NB4 (cell line): ENCODE measurements around the gene NTRK2.

Source experiments
- POLR2A ChIP-seq: IDR thresholded peaks from 2 replicates; pipeline ENCODE4 v1.6.1; 2011; ENCODE audit warnings: mild to moderate bottlenecking; ENCODE audit not compliant: insufficient read length; ENCODE audit errors: extremely low read depth
- TF ChIP-seq, protein P1 (sequence below): IDR thresholded peaks from one replicate; pipeline ENCODE4 v1.5.1; 2012; ENCODE audit warnings: low read depth, low read length

DNA sequence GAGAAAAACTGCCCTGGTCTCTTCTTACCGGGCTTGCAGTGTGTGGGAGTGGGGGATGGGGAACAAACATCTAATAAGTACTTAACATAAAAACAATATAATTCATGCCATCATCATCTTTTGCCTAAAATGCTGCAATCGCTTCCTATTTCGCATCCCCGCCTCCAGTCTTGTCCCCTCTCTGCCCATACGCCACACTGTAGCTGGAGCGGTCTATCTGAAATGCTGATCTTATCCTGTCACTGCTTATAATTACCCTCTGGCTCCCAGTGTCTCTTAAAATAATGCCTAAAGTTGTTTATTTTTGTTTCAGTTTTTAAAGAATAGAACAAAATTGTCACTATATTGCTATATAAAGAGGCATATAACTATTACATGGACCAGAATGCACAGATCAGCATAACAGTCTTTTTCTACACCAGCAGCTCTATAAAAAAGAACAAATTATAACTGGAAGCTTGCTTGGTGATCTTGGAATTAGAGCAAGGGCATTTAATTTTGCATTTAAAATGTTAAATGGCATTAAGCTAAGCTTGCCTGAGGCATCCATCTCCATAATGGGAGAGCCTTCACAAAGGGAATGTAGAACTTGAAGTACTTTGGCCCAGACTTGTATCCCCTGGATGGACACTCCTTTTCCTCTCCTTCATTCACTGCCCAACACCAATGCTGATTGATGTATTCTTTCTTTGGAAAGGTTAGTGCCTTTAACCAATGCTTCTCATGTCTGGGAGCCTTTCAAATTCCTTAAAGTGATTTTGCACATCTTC is 12.2 kb downstream of the NTRK2 start:
- TF ChIP-seq, protein P1, sequence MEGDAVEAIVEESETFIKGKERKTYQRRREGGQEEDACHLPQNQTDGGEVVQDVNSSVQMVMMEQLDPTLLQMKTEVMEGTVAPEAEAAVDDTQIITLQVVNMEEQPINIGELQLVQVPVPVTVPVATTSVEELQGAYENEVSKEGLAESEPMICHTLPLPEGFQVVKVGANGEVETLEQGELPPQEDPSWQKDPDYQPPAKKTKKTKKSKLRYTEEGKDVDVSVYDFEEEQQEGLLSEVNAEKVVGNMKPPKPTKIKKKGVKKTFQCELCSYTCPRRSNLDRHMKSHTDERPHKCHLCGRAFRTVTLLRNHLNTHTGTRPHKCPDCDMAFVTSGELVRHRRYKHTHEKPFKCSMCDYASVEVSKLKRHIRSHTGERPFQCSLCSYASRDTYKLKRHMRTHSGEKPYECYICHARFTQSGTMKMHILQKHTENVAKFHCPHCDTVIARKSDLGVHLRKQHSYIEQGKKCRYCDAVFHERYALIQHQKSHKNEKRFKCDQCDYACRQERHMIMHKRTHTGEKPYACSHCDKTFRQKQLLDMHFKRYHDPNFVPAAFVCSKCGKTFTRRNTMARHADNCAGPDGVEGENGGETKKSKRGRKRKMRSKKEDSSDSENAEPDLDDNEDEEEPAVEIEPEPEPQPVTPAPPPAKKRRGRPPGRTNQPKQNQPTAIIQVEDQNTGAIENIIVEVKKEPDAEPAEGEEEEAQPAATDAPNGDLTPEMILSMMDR = no peak
- no peak for TF ChIP-seq POLR2A
